Stimulated activated CD8-positive, alpha-beta memory T cell treated with anti-CD3 and anti-CD28 coated beads, Interleukin-15, amount 100 ng/mL, for 48 hours (primary cell): ENCODE measurements around the gene KIF22.

Experiments
- DNase-seq, 2 donors: peaks; one replicate each; pipeline ENCODE4 v3.0.0-alpha.2; 2020; ENCODE audit warnings: low read depth in 2 of 2

The KIF22 gene

GRCh38 chr16:29804020-29804419 lies 13.5 kb downstream of the KIF22 start:
- no peak for DNase-seq

- no peak for DNase-seq
These were observed 14.1 kb downstream of the KIF22 start for GRCh38 chr16:29804455-29805231.

- peak; percentile 95 to 98 for DNase-seq
These were observed 14.9 kb downstream of the KIF22 start for GRCh38 chr16:29805232-29806098.

DNA sequence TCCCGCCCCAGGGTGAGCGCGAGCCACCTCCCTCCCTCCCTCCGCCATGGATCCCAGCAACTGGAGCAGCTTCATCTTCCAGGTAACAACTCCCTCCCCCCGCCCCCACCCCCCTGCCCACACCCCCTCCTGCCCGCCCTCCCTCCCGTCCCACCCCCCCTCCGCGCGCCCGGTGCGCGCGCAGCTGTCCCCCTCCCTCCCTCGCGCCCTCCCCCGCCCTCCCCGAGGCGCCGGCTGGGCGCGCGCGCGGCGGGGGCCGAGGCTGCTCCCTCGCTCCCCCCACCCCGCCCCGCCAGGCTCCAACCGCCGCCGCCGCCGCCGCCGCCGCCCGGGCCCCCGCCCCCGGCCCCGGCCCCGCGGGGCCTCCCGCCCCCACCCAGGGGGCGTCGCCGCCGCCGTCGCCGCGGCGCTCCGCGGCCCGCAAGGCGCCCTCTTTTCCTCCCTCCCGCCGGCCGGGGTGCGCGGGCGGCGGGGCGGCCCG lies 15.6 kb downstream of the KIF22 start, which contains the start of gene MAZ:
TSS of gene MAZ (plus strand) at position 431 of the 481 bp plus-strand sequence. CDS start 173 bp downstream, outside the sequence.
- no peak for DNase-seq

- peak in 1 of 2 donors; percentile 58 for DNase-seq
These were observed 16.3 kb downstream of the KIF22 start for GRCh38 chr16:29806641-29807425.

DNA sequence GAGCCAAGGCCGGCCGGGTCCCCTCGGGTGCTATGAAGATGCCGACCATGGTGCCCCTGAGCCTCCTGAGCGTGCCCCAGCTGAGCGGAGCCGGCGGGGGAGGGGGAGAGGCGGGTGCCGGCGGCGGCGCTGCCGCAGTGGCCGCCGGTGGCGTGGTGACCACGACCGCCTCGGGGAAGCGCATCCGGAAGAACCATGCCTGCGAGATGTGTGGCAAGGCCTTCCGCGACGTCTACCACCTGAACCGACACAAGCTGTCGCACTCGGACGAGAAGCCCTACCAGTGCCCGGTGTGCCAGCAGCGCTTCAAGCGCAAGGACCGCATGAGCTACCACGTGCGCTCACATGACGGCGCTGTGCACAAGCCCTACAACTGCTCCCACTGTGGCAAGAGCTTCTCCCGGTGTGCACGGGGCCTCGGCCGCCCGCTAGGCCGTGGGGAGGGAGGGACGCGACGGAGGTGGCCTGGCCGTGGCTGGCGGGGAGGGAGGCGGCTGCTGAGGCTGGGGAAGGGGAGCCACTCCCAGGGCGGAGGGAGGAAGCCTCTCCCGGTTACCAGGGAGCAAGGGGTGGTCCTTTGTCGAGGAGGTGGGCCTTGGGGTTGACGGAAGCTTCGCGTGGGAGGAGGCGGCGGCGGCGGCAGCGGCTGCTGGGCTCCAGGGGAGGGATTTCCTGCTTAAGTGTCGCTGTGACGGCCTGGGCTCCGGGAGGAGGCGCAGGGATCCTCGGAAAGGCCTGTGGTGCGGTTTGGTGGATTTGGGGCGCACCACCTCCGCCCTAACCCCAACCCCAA lies 17.1 kb downstream of the KIF22 start:
- DNase-seq, result peak; percentile 88 to 90

GRCh38 chr16:29808219-29808900 lies 17.8 kb downstream of the KIF22 start:
- no peak for DNase-seq

GRCh38 chr16:29809031-29809747 lies 18.6 kb downstream of the KIF22 start:
- DNase-seq, result no peak

DNA sequence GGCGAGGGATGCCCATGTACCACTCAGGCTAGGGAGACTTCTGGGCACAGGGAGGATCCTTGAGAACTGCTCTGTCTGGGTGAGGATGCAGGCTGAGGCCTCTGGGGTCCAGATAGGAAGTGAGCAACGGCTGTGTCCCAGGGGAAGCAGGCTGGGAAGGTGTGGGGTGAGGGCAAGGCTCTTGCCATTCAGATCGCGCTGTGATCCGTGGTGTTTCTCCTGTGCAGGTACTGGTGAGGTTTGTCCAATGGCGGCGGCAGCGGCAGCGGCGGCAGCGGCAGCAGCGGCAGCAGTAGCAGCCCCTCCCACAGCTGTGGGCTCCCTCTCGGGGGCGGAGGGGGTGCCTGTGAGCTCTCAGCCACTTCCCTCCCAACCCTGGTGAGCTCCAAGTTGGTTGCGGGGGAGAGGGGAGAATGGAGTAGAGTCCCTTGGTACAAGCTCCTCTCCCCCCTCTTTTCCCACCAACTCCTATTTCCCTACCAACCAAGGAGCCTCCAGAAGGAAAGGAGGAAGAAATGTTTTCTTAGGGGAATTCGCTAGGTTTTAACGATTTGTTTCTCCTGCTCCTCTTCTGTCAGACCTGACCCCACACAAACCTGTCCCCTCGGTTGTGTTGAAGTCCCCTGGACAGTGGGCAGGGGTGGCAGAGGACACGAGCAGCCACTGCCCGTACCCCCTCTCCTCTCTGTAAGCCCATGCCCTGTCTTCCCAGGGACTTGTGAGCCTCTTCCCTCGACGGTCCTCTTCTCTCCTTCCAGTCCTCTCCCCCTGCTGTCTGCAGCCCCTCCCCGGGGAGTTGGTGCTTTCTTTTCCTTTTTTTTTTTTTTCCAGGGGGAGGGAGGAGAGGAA lies 19.5 kb downstream of the KIF22 start:
- peak in 1 of 2 donors; percentile 42 for DNase-seq

GRCh38 chr16:29810699-29811169 lies 20.2 kb downstream of the KIF22 start:
- no peak for DNase-seq

- DNase-seq, result peak; percentile 76 to 83
These were observed 20.8 kb downstream of the KIF22 start for GRCh38 chr16:29811170-29811895.

DNA sequence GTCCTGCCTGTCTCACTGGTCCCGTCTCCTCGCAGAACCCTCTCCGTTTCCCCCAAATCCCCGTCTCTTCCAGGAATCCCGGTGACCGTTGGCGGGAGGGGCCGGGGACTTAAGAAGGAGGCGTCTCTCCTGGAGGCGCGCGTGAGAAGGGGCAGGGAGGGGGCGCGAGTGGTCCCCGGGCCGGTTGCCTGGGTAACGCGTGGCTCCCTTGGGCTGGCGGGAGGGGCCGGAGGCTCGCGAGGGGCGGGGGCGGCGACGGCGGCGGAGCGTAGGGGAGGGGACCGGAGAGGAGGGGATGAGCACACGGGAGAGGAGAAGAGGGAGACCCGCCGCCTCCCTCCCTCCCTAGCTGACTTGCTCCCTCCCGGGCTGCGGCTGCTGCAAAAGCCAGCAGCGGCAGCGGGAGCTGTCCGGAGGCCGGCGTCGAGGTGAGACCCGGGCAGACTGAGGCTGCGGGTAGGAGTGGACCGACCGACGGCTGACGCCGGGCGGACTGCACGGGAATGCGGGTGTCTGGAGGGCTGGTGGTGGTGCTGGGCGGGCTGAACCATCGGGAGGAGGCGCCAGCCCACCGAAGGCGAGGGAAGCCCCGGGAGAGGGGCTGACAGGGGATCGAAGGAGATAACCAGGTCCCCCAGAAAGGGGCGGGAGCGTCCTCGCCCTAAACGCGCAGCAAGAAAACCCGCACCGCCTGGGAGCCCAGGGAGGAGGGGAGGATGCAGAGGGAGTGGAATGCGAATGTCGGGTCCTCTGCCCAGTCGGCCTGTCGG lies 21.5 kb downstream of the KIF22 start, which contains the start of gene PRRT2:
TSS of gene PRRT2 (plus strand) at position 298 of the 770 bp plus-strand sequence. CDS start 862 bp downstream, outside the sequence.
- DNase-seq, result peak in 1 of 2 donors; percentile 27

GRCh38 chr16:29812754-29813643 lies 22.4 kb downstream of the KIF22 start:
- no peak for DNase-seq

DNA sequence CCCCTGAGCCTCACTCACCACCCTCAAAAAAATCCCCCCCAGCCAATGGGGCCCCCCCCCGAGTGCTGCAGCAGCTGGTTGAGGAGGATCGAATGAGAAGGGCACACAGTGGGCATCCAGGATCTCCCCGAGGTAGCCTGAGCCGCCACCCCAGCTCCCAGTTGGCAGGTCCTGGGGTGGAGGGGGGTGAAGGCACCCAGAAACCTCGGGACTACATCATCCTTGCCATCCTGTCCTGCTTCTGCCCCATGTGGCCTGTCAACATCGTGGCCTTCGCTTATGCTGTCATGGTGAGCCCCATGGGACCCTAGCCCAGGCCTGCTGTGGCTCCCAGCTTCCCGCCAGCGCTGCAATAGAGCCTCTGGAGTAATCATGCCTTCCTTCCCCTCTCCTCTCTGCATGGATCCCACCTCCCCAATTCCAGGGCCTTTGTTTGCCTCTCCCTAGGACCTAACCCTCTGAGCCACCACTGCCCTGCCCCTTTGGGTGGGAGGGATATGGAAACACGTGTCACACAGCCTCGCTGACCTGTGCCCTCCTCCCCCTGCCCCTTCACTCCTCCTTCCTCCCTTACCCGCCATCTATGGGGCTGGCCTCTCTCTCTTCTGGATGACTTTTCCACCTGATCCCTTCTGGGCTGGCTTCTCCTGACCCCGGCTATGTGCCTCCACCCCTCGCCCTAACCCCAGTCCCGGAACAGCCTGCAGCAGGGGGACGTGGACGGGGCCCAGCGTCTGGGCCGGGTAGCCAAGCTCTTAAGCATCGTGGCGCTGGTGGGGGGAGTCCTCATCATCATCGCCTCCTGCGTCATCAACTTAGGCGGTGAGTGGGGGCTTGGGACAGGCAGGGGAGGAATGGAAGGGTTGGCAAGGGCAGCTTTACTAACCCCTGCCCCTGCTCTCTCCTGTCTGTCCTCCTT lies 23.4 kb downstream of the KIF22 start:
- no peak for DNase-seq

DNA sequence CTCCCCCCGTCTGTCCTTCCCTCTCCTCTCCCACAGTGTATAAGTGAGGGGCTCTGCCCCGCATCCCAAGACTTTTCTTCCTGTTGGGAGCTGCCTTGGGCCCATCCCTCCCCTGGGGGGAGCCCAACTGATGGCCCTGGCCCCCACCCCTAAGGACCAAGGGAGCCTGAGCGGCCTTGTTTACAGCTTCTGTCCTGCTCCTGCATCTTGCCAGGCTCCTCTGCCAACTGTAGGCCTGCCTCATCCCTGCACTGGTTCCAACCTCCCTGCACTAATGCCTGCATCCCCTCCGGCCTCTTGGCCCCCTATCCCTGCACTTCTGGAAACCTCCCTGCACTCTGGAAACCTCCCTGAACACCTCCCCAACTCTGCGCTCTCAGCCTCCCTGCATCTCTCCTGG lies 24.0 kb downstream of the KIF22 start:
- no peak for DNase-seq
